Measurements from ENCODE around the gene PRSS23.

DNA sequence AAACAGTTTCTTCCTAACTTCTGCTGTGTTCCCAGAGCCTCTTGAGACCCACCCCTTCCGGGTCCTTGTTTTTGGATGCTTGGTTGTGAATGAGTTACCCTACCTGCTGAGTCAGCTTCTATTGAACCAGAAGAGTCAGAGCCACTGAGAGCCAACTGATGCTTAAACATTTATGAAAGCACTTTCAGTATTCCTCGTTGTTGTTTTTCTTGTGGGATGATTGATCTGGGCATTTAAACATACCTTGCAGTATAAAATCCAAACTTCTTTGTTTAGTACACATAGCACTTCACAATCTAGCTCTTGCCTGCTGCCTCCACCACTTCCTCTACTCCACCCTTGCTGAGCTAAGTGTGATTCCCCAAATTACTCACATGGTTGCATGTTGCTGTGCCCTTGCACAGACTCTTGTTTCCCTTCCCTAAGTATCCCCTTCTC is 5.5 kb downstream of the PRSS23 start:
- no peak for TF ChIP-seq POLR2A (IDR thresholded peaks at IDR 0.05)
- TF ChIP-seq, protein P1, sequence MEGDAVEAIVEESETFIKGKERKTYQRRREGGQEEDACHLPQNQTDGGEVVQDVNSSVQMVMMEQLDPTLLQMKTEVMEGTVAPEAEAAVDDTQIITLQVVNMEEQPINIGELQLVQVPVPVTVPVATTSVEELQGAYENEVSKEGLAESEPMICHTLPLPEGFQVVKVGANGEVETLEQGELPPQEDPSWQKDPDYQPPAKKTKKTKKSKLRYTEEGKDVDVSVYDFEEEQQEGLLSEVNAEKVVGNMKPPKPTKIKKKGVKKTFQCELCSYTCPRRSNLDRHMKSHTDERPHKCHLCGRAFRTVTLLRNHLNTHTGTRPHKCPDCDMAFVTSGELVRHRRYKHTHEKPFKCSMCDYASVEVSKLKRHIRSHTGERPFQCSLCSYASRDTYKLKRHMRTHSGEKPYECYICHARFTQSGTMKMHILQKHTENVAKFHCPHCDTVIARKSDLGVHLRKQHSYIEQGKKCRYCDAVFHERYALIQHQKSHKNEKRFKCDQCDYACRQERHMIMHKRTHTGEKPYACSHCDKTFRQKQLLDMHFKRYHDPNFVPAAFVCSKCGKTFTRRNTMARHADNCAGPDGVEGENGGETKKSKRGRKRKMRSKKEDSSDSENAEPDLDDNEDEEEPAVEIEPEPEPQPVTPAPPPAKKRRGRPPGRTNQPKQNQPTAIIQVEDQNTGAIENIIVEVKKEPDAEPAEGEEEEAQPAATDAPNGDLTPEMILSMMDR (IDR thresholded peaks at IDR 0.05), result no peak

All from tibial nerve (tissue), 3 donors.